Immature natural killer cell (primary cell): ENCODE measurements around the gene MGAT4D. TPM values are rescaled to one million over a fixed set of nuclear protein-coding genes. Genes with fewer than 3 reads are reported as not detected.
"Not testable (repeated sequence)": the region's sequence is repeated elsewhere in the genome, so short reads cannot be mapped to it uniquely, and the experiment has no call there.

Experiments
- DNase-seq, 3 donors: peaks; one replicate each; pipeline ENCODE4 v3.0.0; 2022; ENCODE audit warnings: mixed read lengths in 1 of 3
- H3K27ac Mint-ChIP-seq, 6 donors: one replicate each; pipeline ENCODE4 v1.8.0; 2020; ENCODE audit warnings: mixed read lengths in 6 of 6, mild to moderate bottlenecking in 5 of 6, inconsistent platforms in 4 of 6, moderate library complexity in 3 of 6
- H3K27me3 Mint-ChIP-seq, 3 donors: one replicate each; pipeline ENCODE4 v1.8.0; 2020 to 2021; ENCODE audit warnings: low read depth in 3 of 3, mild to moderate bottlenecking in 3 of 3, mixed read lengths in 3 of 3, moderate library complexity in 3 of 3, inconsistent platforms in 1 of 3
- H3K36me3 Mint-ChIP-seq, 3 donors: one replicate each; pipeline ENCODE4 v1.8.0; 2020; ENCODE audit warnings: mixed read lengths in 3 of 3, inconsistent platforms in 2 of 3, mild to moderate bottlenecking in 2 of 3
- H3K4me1 Mint-ChIP-seq, 2 donors: one replicate each; pipeline ENCODE4 v1.8.0; 2020; ENCODE audit warnings: inconsistent platforms in 2 of 2, mild to moderate bottlenecking in 2 of 2, mixed read lengths in 2 of 2, moderate library complexity in 1 of 2
- H3K4me3 Mint-ChIP-seq, 5 donors: one replicate each; pipeline ENCODE4 v1.8.0; 2020; ENCODE audit warnings: mild to moderate bottlenecking in 5 of 5, mixed read lengths in 5 of 5, inconsistent platforms in 3 of 5, moderate library complexity in 3 of 5
- H3K9me3 Mint-ChIP-seq, 6 donors: one replicate each; pipeline ENCODE4 v1.8.0; 2020; ENCODE audit warnings: mild to moderate bottlenecking in 6 of 6, mixed read lengths in 6 of 6, inconsistent platforms in 4 of 6, moderate library complexity in 3 of 6
- polyA plus RNA-seq, 3 donors: library from polyadenylated mRNA; unstranded; fragments of 300-500 nt; fragmentation: Illumina TruSeq; gene quantifications; one replicate each; pipeline ENCODE4 v1.2.3, GENCODE V29; 2021

MGAT4D gene
- polyA plus RNA-seq: not detected

DNA sequence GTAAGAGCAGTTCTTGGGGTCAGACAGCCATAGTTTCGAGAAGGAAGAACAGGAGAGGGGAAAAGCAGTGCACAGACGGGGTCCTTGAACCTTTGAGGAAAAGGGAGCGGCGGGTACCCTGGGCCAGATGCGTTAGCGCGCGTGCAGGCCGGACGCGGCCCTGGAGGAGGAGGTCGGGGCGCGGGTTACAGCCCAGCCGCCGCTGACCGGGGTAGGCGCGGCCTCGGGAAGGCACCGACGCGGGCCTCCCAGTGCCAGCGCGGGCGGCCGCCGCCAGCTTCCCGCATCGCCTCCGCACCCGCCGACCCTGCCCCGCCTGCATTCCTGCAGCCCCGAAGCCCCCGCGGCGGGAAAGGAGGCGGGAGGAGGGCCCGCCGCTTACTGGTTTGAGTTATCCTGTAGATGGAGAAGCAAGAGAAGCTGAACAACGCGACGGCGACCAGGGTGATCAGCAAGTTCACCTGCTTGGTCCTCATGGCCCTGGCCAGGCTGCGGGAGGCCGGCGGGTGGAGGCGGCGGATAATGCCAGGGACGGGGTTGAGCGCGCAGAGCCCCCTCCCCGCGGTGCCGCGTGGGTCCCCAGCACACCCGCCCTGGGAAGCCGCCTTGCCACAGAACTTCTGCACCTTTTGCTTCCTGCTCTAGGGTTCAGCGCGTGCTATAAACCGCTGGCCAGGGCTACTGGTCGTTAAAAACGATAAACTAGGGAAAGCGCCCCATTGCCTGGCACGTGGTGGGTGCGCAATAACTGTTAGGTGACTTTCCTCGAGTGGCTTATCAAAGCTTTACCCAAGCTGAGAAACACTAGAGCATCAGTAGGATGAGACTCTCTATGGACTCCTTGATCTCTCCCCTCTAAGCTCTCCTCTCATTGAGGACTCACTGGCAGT, at the start of gene MGAT4D:
TSS of gene MGAT4D (minus strand) at position 547 of the 890 bp plus-strand sequence. CDS start at position 476, 71 bp downstream.
- Mint-ChIP-seq H3K27me3 (peaks cover 19 to 25% (median 21%) of the 10 kb centered on the region in 3 donors), H3K36me3 (peaks cover 0 to 4% (median 3%) of the 10 kb centered on the region in 3 donors), H3K4me1 (peaks cover 0 to 5% of the 10 kb centered on the region in 2 donors), H3K9me3 (peaks cover 0 to 5% (median 0%) of the 10 kb centered on the region in 6 donors), H3K27ac (no peak within 1 kb of the TSS), H3K4me3 (peak within 1 kb of the TSS in 3 of 5 donors; percentile 48 to 54 (median 54))
- DNase-seq: peak in 1 of 3 donors; percentile 0

DNA sequence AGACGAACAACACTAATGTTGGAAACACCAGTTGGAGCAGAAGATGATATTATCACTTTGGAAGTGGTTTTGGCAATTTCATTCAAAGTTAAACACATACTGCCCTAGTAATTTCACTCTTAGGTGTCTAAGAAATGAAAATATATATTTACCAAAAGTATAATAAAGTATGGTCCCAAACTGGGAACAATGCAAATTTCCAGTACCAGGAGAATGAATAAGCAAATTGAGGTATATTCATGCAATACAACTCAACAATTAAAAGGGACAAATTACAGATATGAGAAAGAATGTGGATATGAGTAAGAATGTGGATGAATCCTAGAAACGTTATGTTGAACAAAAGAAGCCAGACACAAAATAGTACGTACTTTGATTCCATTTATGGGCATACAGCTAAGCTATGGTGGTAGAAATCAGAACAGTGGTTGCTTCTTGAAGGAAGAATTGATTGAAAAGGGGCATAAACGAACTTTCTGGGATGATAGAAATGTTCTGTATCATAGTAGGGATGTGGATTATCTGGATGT, 35.9 kb upstream of the MGAT4D start:
- Mint-ChIP-seq H3K9me3 (no peaks in the 10 kb centered on the region), H3K27me3 (peaks cover 0 to 2% (median 0%) of the 10 kb centered on the region in 3 donors), H3K27ac (no peak overlapping the region), H3K4me1 (peaks cover 0 to 5% of the 10 kb centered on the region in 2 donors), H3K4me3 (no peak overlapping the region), H3K36me3 (peaks cover 9 to 14% (median 13%) of the 10 kb centered on the region in 3 donors)
- no peak for DNase-seq

DNA sequence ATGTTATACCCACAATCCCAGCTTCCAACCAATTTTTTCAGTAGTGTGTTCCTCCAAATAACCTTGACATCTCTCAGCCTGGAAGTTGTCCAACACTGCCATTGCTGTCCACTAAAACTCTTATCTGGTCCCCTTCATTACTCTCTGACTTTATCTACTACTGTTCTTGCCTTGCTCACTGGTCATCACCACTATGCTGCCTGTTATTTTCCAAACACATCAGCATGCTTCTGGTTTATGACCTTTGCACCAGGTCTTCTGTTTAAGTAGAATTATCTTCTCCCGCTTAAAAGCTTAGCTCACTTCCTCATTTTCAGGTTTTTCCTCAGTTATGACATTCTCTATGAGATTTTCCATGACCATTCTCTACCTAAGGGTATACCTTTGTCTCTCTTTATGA, 31.3 kb upstream of the MGAT4D start:
- Mint-ChIP-seq H3K9me3 (no peaks in the 10 kb centered on the region), H3K27me3 (no peaks in the 10 kb centered on the region), H3K4me3 (no peak overlapping the region), H3K27ac (no peak overlapping the region), H3K36me3 (peaks cover 6 to 18% (median 12%) of the 10 kb centered on the region in 3 donors), H3K4me1 (peaks cover 7 to 22% of the 10 kb centered on the region in 2 donors)
- DNase-seq: no peak

DNA sequence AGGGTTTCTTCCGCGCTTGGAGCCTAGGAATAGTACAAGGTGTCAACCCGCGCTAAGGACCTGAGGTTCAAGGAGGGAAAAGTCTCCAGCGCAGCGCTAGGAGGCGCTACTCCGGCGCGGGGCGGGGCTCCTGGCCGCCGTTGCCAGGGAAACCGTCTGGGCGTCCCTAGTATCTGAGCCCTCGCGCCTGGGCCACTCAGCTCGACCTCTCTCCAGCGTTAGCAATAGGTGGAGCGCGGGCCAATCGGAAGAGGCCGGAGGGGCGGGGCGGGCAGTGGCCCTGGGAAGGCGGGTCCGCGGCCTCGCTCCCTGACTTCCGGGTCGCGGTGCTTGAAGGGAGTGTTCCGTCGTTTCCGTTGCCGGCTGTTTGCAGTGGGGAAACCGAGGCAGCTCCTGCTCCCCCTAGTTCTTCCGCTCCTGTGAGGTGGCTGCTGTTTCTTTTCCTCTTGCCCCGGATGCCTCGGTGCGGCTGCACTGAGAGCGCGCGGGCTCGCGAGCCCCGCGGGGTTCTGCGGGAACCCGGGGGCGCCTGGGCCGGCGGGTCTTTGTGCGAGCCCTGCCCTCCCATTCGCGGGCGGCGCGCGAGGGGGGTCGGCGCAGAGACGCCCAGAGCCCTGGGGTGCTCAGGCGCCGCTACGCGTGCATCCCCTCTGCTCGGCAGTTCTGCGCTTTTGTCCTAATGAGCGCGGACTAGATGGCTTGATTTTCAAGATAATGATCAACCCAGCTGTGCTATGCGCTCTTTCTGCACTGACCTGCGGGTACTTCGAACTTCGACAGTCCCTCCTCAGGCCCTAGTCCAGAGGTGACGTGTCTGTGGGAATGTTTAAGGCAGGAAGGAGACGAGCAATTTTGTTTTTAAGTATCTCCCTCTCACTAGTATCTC, 26.0 kb upstream of the MGAT4D start, which contains the start of gene ELMOD2:
TSS of gene ELMOD2 (plus strand) at position 312 of the 886 bp plus-strand sequence. CDS start 1,261 bp downstream, outside the sequence.
- peak within 1 kb of the TSS; percentile 63 to 91 (median 84) for H3K27ac Mint-ChIP-seq
- H3K36me3 Mint-ChIP-seq: peaks cover 3 to 13% (median 9%) of the 10 kb centered on the region in 3 donors
- no peaks in the 10 kb centered on the region for H3K9me3 Mint-ChIP-seq
- DNase-seq: peak; percentile 96 to 97 (median 97)
- peaks cover 17 to 35% of the 10 kb centered on the region in 2 donors for H3K4me1 Mint-ChIP-seq
- peaks cover 0 to 8% (median 0%) of the 10 kb centered on the region in 3 donors for H3K27me3 Mint-ChIP-seq
- H3K4me3 Mint-ChIP-seq: peak within 1 kb of the TSS; percentile 82 to 89 (median 87)

DNA sequence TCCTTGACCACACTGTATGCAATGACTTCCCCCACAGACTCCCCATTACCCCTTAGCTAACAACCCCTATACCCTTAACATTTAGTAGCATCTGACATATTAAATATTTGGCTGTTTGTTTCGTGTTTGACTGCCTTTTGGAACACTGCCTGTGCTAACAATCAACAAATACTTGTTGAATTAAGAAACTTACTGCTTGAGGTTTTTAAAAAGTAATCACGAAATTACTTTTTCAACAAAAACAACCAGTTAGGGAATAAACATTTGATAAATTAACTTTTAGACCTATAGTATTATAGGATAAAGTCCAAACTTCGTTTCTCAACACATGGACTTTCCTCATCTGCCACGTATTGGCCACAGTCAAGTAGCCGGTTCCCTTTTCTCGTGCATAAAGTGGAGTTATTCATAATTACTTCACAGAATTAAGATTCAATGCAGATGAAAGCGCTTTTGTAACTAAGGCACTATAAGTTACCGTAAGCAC, 25.3 kb upstream of the MGAT4D start:
- H3K27ac Mint-ChIP-seq: peak overlapping the region; percentile 63 to 87 (median 79)
- H3K27me3 Mint-ChIP-seq: peaks cover 0 to 8% (median 0%) of the 10 kb centered on the region in 3 donors
- no peaks in the 10 kb centered on the region for H3K9me3 Mint-ChIP-seq
- peaks cover 3 to 13% (median 7%) of the 10 kb centered on the region in 3 donors for H3K36me3 Mint-ChIP-seq
- DNase-seq: peak in 1 of 3 donors; percentile 1
- H3K4me3 Mint-ChIP-seq: peak overlapping the region; percentile 82 to 89 (median 87)
- peaks cover 17 to 35% of the 10 kb centered on the region in 2 donors for H3K4me1 Mint-ChIP-seq

DNA sequence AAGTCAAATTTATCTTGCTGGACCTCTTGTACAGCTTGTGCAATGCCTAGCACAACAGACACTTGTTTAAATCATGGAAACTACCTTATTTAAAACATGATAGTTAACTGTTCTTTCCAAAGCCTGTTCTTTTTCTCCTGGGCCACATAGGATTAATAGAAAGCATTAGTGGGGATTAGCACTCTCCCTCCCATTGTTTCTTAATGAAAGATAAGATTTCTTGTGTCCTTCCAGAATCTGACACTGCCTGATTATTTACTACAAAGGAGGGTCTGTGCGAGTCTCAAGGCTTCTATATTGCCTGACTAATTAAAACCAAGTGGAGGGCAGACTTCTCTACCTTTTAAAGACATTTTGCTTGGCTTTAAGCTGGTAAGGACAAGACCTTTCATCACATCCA, 17.3 kb upstream of the MGAT4D start:
- H3K9me3 Mint-ChIP-seq: peaks cover 0 to 7% (median 0%) of the 10 kb centered on the region in 6 donors

DNA sequence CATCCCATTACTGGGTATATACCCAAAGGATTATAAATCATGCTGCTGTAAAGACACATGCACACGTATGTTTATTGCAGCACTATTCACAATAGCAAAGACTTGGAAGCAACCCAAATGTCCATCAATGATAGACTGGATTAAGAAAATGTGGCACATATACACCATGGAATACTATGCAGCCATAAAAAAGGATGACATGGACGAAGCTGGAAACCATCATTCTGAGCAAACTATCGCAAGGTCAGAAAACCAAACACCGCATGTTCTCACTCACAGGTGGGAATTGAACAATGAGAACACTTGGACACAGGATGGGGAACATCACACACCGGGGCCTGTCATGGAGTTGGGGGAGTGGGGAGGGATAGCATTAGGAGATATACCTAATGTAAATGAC, 15.7 kb upstream of the MGAT4D start:
- peaks cover 0 to 12% (median 0%) of the 10 kb centered on the region in 6 donors for H3K9me3 Mint-ChIP-seq
- H3K4me1 Mint-ChIP-seq, DNase-seq, H3K36me3 Mint-ChIP-seq, H3K27ac Mint-ChIP-seq, H3K4me3 Mint-ChIP-seq: not testable (repeated sequence)
- peaks cover 8 to 26% (median 16%) of the 10 kb centered on the region in 3 donors for H3K27me3 Mint-ChIP-seq

More for the DNA sequence above, 17.3 kb upstream of the MGAT4D start:
- H3K36me3 Mint-ChIP-seq: no peaks in the 10 kb centered on the region
- H3K27ac Mint-ChIP-seq: no peak overlapping the region
- peaks cover 8 to 15% (median 9%) of the 10 kb centered on the region in 3 donors for H3K27me3 Mint-ChIP-seq
- no peak for DNase-seq
- no peak overlapping the region for H3K4me3 Mint-ChIP-seq
- H3K4me1 Mint-ChIP-seq: no peaks in the 10 kb centered on the region

DNA sequence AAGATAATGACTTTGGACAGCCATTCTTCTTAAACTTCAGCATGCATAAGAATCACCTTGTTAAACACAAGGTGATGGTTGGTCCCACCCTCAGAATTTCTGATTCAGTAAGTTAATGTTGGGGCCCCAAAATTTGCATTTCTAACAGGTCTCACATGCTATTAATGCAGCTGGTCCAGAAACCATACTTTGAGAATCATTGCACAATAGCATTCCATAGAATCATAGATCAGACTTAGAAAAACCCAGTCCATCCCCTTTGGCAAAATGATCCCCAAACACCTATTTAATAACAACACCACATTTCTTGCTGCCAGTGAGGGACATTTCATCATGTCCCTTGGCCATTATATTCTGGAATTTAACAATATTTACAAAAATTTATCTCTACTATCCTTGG, 6.2 kb upstream of the MGAT4D start:
- peaks cover 0 to 3% (median 0%) of the 10 kb centered on the region in 3 donors for H3K36me3 Mint-ChIP-seq
- no peak overlapping the region for H3K4me3 Mint-ChIP-seq
- H3K9me3 Mint-ChIP-seq: peaks cover 0 to 3% (median 0%) of the 10 kb centered on the region in 6 donors
- H3K4me1 Mint-ChIP-seq: no peaks in the 10 kb centered on the region
- no peak overlapping the region for H3K27ac Mint-ChIP-seq
- DNase-seq: no peak
- H3K27me3 Mint-ChIP-seq: peaks cover 6 to 30% (median 14%) of the 10 kb centered on the region in 3 donors

DNA sequence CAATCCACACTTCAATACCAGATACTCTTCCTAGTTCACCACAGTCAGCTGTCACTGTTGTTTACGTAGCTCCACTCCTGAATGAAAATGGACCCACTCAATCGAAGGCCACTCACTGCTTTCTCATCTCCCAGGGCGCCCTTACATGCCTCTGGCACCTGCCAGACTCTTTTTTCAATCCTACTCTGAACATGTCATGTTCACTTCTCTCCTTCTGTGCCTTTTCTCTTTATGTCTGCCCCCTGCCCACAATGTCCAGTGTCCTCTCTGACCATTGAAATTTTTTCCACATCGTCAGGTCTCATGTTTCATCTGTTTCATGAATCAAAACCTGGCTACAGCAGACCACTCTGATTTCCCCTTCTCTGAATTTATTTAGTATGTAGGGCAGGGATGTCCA, 1.3 kb upstream of the MGAT4D start:
- H3K4me3 Mint-ChIP-seq: no peak overlapping the region
- H3K4me1 Mint-ChIP-seq: peaks cover 0 to 5% of the 10 kb centered on the region in 2 donors
- peaks cover 0 to 5% (median 0%) of the 10 kb centered on the region in 6 donors for H3K9me3 Mint-ChIP-seq
- H3K27ac Mint-ChIP-seq: no peak overlapping the region
- H3K27me3 Mint-ChIP-seq: peaks cover 21 to 28% (median 21%) of the 10 kb centered on the region in 3 donors
- no peak for DNase-seq
- peaks cover 0 to 4% (median 3%) of the 10 kb centered on the region in 3 donors for H3K36me3 Mint-ChIP-seq

DNA sequence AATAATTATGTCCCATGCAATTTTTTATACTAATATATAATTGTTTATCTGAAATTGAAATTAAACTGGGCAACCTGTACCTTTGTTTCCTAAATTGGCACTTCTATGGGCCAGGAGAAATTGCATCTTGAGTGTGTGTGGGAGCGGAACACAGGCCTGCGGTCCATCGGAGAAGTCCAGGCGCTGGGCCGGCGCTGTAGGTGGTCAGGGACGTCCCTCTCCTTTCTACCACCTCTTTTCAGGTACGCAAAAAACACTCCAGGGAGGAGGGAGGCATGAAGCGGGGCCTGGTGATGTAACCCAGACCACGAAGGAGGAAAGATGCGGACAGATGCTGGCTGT, 717 bp downstream of the MGAT4D start:
- H3K27me3 Mint-ChIP-seq: peaks cover 19 to 21% (median 20%) of the 10 kb centered on the region in 3 donors
- H3K9me3 Mint-ChIP-seq: peaks cover 0 to 5% (median 0%) of the 10 kb centered on the region in 6 donors
- no peak overlapping the region for H3K27ac Mint-ChIP-seq
- no peak for DNase-seq
- peaks cover 0 to 4% (median 3%) of the 10 kb centered on the region in 3 donors for H3K36me3 Mint-ChIP-seq
- peak overlapping the region in 3 of 5 donors; percentile 48 to 54 (median 54) for H3K4me3 Mint-ChIP-seq
- H3K4me1 Mint-ChIP-seq: peaks cover 0 to 5% of the 10 kb centered on the region in 2 donors

DNA sequence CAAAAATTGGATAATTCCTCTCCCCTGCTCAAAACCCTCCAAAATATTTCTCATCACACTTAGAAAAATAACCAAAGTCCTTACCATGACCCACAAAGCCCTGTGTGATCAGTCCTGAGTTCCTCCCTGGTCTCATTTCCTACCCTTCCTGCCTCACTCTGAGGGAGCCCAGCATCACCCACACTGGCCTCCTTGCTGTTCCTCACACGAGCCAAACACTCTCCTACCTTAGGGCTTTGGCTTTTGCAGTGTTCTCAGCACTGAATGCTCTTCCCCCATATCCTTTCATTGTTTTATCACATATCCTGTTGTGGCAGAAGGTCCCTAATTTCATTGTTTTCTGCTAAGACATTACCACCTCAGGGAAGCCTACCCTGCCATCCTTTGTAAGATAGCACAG, 12.2 kb downstream of the MGAT4D start:
- H3K27ac Mint-ChIP-seq: no peak overlapping the region
- H3K4me3 Mint-ChIP-seq: no peak overlapping the region
- H3K9me3 Mint-ChIP-seq: peaks cover 0 to 14% (median 5%) of the 10 kb centered on the region in 6 donors
- no peak for DNase-seq
- H3K27me3 Mint-ChIP-seq: peaks cover 2 to 18% (median 6%) of the 10 kb centered on the region in 3 donors
- H3K4me1 Mint-ChIP-seq: no peaks in the 10 kb centered on the region
- peaks cover 0 to 3% (median 0%) of the 10 kb centered on the region in 3 donors for H3K36me3 Mint-ChIP-seq

DNA sequence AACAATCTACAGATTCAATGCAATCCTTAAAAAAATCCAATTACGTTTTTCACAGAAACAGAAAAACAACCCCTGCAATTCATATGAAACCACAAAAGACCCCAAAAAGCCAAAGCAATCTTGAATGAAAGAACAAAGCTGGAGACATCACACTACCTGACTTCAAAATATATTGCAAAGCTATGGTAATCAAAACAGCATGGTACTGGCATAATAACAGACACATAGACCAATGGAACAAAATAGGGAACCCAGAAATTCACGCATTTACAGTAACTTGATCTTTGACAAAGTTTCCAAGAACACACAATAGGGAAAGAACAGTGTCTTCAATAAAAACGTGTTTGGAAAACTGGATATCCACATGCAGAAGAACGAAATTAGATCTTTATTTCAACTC, 14.6 kb downstream of the MGAT4D start:
- H3K36me3 Mint-ChIP-seq: peaks cover 0 to 3% (median 0%) of the 10 kb centered on the region in 3 donors
- no peak for DNase-seq
- no peaks in the 10 kb centered on the region for H3K4me1 Mint-ChIP-seq
- peaks cover 0 to 14% (median 5%) of the 10 kb centered on the region in 6 donors for H3K9me3 Mint-ChIP-seq
- no peak overlapping the region for H3K4me3 Mint-ChIP-seq
- no peak overlapping the region for H3K27ac Mint-ChIP-seq
- peaks cover 4 to 22% (median 6%) of the 10 kb centered on the region in 3 donors for H3K27me3 Mint-ChIP-seq

DNA sequence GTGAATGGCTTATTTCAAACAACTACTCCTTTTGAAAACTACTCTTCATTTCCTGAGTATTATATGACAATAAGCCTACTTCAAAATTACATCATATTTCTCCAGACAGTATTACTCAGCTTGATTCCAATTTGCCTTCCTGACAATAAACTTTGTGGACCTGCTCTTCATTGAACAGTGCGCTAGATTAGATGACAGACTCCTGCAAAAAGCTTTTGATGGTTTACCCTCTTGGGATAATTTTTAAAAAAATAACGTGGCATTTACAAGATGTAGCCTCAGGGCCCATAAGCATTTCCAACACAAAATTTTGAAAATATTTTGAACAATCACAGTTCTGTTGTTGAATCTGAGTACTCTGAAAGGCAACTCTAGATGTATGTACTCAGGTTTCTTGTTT, 25.9 kb downstream of the MGAT4D start:
- H3K9me3 Mint-ChIP-seq: peaks cover 0 to 5% (median 0%) of the 10 kb centered on the region in 6 donors
- H3K27me3 Mint-ChIP-seq: peaks cover 6 to 9% (median 7%) of the 10 kb centered on the region in 3 donors
- DNase-seq: no peak
- no peak overlapping the region for H3K4me3 Mint-ChIP-seq
- no peaks in the 10 kb centered on the region for H3K36me3 Mint-ChIP-seq
- H3K4me1 Mint-ChIP-seq: no peaks in the 10 kb centered on the region
- no peak overlapping the region for H3K27ac Mint-ChIP-seq
